Neural cell (in vitro differentiated cells): ENCODE results near the gene DNAL1. TPM values are rescaled to one million over a fixed set of nuclear protein-coding genes. Genes with fewer than 3 reads are reported as not detected.

Experiments used
- H2AFZ ChIP-seq: fragments of 200-600, 300-800 bp; sonication (generic), shearing (Covaris generic); 2 replicates; pipeline ENCODE4 v1.6.0; 2014; ENCODE audit warnings: low read depth, mild to moderate bottlenecking, antibody characterized with exemption, low read length, moderate library complexity
- H3F3A ChIP-seq: fragments of 200-600 bp; shearing (Covaris generic); 2 replicates; pipeline ENCODE4 v1.6.1; 2016; ENCODE audit warnings: mild to moderate bottlenecking, moderate library complexity, mixed read lengths, antibody characterized with exemption, low read length; ENCODE audit not compliant: insufficient read depth, poor library complexity, severe bottlenecking
- H3K27ac ChIP-seq: fragments of 200-600, 300-800 bp; sonication (generic), shearing (Covaris generic); 2 replicates; pipeline ENCODE4 v1.5.1; 2014; ENCODE audit warnings: mild to moderate bottlenecking, low read length, moderate library complexity
- H3K27me3 ChIP-seq: fragments of 300-800, 200-600 bp; sonication (generic), shearing (Covaris generic); 2 replicates; pipeline ENCODE4 v1.6.0; 2014; ENCODE audit warnings: mild to moderate bottlenecking, low read depth, low read length, moderate library complexity; ENCODE audit not compliant: insufficient read depth
- H3K36me3 ChIP-seq: fragments of 300-800, 200-600 bp; sonication (generic), shearing (Covaris generic); 2 replicates; pipeline ENCODE4 v1.5.1; 2014; ENCODE audit warnings: mild to moderate bottlenecking, antibody characterized with exemption, low read length, moderate library complexity; ENCODE audit not compliant: insufficient read depth
- H3K4me2 ChIP-seq: fragments of 300-800, 200-600 bp; sonication (generic), shearing (Covaris generic); 2 replicates; pipeline ENCODE4 v1.6.0; 2014; ENCODE audit warnings: mild to moderate bottlenecking, low read length
- H3K4me3 ChIP-seq: fragments of 300-800, 200-600 bp; sonication (generic), shearing (Covaris generic); 2 replicates; pipeline ENCODE4 v1.5.1; 2014; ENCODE audit warnings: mild to moderate bottlenecking, low read length, moderate library complexity
- H3K79me2 ChIP-seq: fragments of 200-600 bp; shearing (Covaris generic); replicated peaks from 2 replicates; pipeline ENCODE4 v1.6.0; 2014; ENCODE audit warnings: mild to moderate bottlenecking, low read length, moderate library complexity; ENCODE audit not compliant: insufficient read depth
- H3K9ac ChIP-seq: fragments of 300-800, 200-600 bp; sonication (generic), shearing (Covaris generic); 2 replicates; pipeline ENCODE4 v1.6.1; 2016; ENCODE audit warnings: mild to moderate bottlenecking, low read length, mixed read lengths
- H3K9me2 ChIP-seq: fragments of 200-600 bp; shearing (Covaris generic); 2 replicates; pipeline ENCODE4 v1.6.1; 2016; ENCODE audit warnings: mild to moderate bottlenecking, low read length, mixed read lengths; ENCODE audit not compliant: insufficient read depth
- H3K9me3 ChIP-seq: fragments of 200-600, 300-800 bp; sonication (generic), shearing (Covaris generic); 2 replicates; pipeline ENCODE4 v1.6.1; 2016; ENCODE audit warnings: mild to moderate bottlenecking, mixed run types, low read length, moderate library complexity, mixed read lengths
- H4K20me1 ChIP-seq: fragments of 200-600 bp; shearing (Covaris generic); 2 replicates; pipeline ENCODE4 v1.6.1; 2016; ENCODE audit warnings: mild to moderate bottlenecking, mixed run types; ENCODE audit not compliant: insufficient read depth
- EP300 ChIP-seq: fragments of 450-650 bp; conservative IDR thresholded peaks from 2 replicates; pipeline ENCODE4 v1.6.1; 2014; ENCODE audit warnings: antibody characterized with exemption, mild to moderate bottlenecking, moderate library complexity; ENCODE audit not compliant: poor library complexity, severe bottlenecking
- EZH2 ChIP-seq: fragments of 200-600, 300-800 bp; shearing (Covaris generic), sonication (generic); IDR thresholded peaks from 2 replicates; pipeline ENCODE4 v1.6.1; 2014; ENCODE audit warnings: antibody characterized with exemption, low read length, borderline replicate concordance, mild to moderate bottlenecking; ENCODE audit not compliant: insufficient read depth, poor library complexity, severe bottlenecking
- MXI1 ChIP-seq: fragments of 450-650 bp; conservative IDR thresholded peaks from 2 replicates; pipeline ENCODE4 v1.6.1; 2014; ENCODE audit warnings: antibody characterized with exemption, mild to moderate bottlenecking; ENCODE audit not compliant: poor library complexity, severe bottlenecking
- POLR2AphosphoS5 ChIP-seq: IDR thresholded peaks from 2 replicates; pipeline ENCODE4 v1.6.1; 2012
- RAD21 ChIP-seq: fragments of 450-650 bp; conservative IDR thresholded peaks from 2 replicates; pipeline ENCODE4 v1.6.1; 2014; ENCODE audit warnings: antibody characterized with exemption, mild to moderate bottlenecking, moderate library complexity
- SMC3 ChIP-seq: fragments of 450-650 bp; conservative IDR thresholded peaks from 2 replicates; pipeline ENCODE4 v1.6.1; 2014; ENCODE audit warnings: antibody characterized with exemption, mild to moderate bottlenecking, moderate library complexity; ENCODE audit not compliant: poor library complexity
- TAF1 ChIP-seq: IDR thresholded peaks from 2 replicates; pipeline ENCODE4 v1.6.1; 2012; ENCODE audit warnings: low read depth
- polyA plus RNA-seq: library from polyadenylated mRNA; depleted of rRNA; stranded (reverse); fragments of >200 nt; gene quantifications from 2 replicates; pipeline ENCODE4 v1.2.3, GENCODE V29; 2014
- TF ChIP-seq, protein P1 (sequence below): fragments of 450-650 bp; IDR thresholded peaks from 2 replicates; pipeline ENCODE4 v1.5.1; 2014; ENCODE audit warnings: antibody characterized with exemption, mild to moderate bottlenecking, moderate library complexity; ENCODE audit not compliant: poor library complexity, severe bottlenecking
- TF ChIP-seq, protein P2 (sequence below): IDR thresholded peaks from 2 replicates; pipeline ENCODE4 v1.6.1; 2012; ENCODE audit warnings: borderline replicate concordance

The DNAL1 gene
- polyA plus RNA-seq, 1 donor from 2014 or later = 33.4 TPM

DNA sequence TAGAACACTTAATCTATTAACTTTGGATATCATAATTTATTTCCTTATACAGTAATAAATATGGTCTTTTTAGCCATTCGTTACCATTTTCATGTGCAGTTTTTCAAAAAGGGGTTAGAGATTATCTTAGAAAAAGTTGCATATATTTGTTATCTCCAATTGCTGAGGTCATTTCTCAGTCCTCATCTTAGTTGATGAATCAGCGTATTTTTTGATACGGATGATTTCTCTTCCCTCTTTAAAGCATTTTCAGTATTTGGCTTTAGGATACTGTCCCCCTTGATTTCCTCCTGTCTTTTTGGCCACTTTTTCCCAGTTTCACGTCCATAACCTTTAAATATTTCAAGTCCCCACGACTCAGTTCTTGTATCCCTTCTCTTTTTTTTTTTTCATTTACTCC is 21.8 kb downstream of the DNAL1 start:
- Histone ChIP-seq H2AFZ (no peak overlapping the region), H4K20me1 (no peaks in the 10 kb centered on the region), H3K9me2 (no peaks in the 10 kb centered on the region), H3K9ac (no peak overlapping the region), H3K36me3 (peaks cover 9% of the 10 kb centered on the region), H3F3A (no peaks in the 10 kb centered on the region), H3K79me2 (no peaks in the 10 kb centered on the region), H3K4me3 (no peak overlapping the region), H3K9me3 (no peaks in the 10 kb centered on the region), H3K27ac (no peak overlapping the region), H3K27me3 (no peaks in the 10 kb centered on the region), H3K4me2 (no peak overlapping the region)
- TF ChIP-seq, protein P1, sequence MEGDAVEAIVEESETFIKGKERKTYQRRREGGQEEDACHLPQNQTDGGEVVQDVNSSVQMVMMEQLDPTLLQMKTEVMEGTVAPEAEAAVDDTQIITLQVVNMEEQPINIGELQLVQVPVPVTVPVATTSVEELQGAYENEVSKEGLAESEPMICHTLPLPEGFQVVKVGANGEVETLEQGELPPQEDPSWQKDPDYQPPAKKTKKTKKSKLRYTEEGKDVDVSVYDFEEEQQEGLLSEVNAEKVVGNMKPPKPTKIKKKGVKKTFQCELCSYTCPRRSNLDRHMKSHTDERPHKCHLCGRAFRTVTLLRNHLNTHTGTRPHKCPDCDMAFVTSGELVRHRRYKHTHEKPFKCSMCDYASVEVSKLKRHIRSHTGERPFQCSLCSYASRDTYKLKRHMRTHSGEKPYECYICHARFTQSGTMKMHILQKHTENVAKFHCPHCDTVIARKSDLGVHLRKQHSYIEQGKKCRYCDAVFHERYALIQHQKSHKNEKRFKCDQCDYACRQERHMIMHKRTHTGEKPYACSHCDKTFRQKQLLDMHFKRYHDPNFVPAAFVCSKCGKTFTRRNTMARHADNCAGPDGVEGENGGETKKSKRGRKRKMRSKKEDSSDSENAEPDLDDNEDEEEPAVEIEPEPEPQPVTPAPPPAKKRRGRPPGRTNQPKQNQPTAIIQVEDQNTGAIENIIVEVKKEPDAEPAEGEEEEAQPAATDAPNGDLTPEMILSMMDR = no peak
- TF ChIP-seq MXI1 = no peak
- no peak for TF ChIP-seq EP300
- TF ChIP-seq, protein P2, sequence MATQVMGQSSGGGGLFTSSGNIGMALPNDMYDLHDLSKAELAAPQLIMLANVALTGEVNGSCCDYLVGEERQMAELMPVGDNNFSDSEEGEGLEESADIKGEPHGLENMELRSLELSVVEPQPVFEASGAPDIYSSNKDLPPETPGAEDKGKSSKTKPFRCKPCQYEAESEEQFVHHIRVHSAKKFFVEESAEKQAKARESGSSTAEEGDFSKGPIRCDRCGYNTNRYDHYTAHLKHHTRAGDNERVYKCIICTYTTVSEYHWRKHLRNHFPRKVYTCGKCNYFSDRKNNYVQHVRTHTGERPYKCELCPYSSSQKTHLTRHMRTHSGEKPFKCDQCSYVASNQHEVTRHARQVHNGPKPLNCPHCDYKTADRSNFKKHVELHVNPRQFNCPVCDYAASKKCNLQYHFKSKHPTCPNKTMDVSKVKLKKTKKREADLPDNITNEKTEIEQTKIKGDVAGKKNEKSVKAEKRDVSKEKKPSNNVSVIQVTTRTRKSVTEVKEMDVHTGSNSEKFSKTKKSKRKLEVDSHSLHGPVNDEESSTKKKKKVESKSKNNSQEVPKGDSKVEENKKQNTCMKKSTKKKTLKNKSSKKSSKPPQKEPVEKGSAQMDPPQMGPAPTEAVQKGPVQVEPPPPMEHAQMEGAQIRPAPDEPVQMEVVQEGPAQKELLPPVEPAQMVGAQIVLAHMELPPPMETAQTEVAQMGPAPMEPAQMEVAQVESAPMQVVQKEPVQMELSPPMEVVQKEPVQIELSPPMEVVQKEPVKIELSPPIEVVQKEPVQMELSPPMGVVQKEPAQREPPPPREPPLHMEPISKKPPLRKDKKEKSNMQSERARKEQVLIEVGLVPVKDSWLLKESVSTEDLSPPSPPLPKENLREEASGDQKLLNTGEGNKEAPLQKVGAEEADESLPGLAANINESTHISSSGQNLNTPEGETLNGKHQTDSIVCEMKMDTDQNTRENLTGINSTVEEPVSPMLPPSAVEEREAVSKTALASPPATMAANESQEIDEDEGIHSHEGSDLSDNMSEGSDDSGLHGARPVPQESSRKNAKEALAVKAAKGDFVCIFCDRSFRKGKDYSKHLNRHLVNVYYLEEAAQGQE = no peak
- no peak for TF ChIP-seq POLR2AphosphoS5
- TF ChIP-seq TAF1 = no peak
- no peak for TF ChIP-seq SMC3
- no peak for TF ChIP-seq EZH2
- TF ChIP-seq RAD21 = no peak

DNA sequence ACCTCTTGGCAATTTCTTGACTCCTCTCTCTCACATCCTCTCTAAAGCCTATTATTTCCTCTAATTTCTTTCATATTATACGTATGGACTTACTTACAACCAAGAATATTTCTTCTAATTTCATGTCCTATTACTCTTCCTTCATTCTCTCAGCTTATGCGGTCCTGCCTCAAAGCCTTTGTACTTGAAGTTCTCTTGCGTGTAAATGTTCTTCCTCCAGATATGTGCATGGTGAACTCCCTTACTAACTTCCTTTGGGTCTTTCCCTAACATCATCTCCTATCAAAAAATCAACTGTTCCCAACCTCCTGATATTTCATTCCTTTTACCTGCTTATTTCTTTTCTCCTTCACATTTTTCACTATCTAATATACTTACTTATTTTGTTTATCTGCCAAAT is 23.1 kb downstream of the DNAL1 start:
- Histone ChIP-seq H4K20me1 (no peaks in the 10 kb centered on the region), H3K36me3 (no peaks in the 10 kb centered on the region), H2AFZ (no peak overlapping the region), H3K27me3 (no peaks in the 10 kb centered on the region), H3K9me2 (no peaks in the 10 kb centered on the region), H3F3A (no peaks in the 10 kb centered on the region), H3K9ac (no peak overlapping the region), H3K4me3 (no peak overlapping the region), H3K27ac (no peak overlapping the region), H3K79me2 (no peaks in the 10 kb centered on the region), H3K4me2 (no peak overlapping the region), H3K9me3 (no peaks in the 10 kb centered on the region)
- TF ChIP-seq RAD21 (no peak), EZH2 (no peak), MXI1 (no peak), TAF1 (no peak), EP300 (no peak), SMC3 (no peak), POLR2AphosphoS5 (no peak)
- TF ChIP-seq, protein P1 = no peak
- TF ChIP-seq, protein P2 = no peak
